ENCODE results near the gene ACSF3. TPM values are rescaled to one million over a fixed set of nuclear protein-coding genes. Genes with fewer than 3 reads are reported as not detected.
"Not testable (repeated sequence)": the region's sequence is repeated elsewhere in the genome, so short reads cannot be mapped to it uniquely, and the experiment has no call there.

The ACSF3 gene
- total and polyA plus RNA-seq, 7 donors, result 19.7 to 42.2 (median 28.2) TPM

- no peak overlapping the region for H3K27ac ChIP-seq
- TF ChIP-seq EP300 (IDR thresholded peaks at IDR 0.05) (no peak), POLR2AphosphoS5 (IDR thresholded peaks at IDR 0.05) (no peak), POLR2A (IDR thresholded peaks at IDR 0.05) (no peak)
- TF ChIP-seq, protein P1, sequence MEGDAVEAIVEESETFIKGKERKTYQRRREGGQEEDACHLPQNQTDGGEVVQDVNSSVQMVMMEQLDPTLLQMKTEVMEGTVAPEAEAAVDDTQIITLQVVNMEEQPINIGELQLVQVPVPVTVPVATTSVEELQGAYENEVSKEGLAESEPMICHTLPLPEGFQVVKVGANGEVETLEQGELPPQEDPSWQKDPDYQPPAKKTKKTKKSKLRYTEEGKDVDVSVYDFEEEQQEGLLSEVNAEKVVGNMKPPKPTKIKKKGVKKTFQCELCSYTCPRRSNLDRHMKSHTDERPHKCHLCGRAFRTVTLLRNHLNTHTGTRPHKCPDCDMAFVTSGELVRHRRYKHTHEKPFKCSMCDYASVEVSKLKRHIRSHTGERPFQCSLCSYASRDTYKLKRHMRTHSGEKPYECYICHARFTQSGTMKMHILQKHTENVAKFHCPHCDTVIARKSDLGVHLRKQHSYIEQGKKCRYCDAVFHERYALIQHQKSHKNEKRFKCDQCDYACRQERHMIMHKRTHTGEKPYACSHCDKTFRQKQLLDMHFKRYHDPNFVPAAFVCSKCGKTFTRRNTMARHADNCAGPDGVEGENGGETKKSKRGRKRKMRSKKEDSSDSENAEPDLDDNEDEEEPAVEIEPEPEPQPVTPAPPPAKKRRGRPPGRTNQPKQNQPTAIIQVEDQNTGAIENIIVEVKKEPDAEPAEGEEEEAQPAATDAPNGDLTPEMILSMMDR (IDR thresholded peaks at IDR 0.05), result no peak
- WGBS, 2 donors, result 46 to 61% methylated on average over 19 of the region's 19 CpGs
- DNase-seq, result no peak
- intact Hi-C loops (cut with DNase I), result no loop called here
- no peak overlapping the region for H3K4me3 ChIP-seq
- H3K9me3 ChIP-seq, result no peaks in the 10 kb centered on the region
- H3K36me3 ChIP-seq, result no peaks in the 10 kb centered on the region
- H3K4me1 ChIP-seq, result peaks cover 0 to 10% (median 9%) of the 10 kb centered on the region in 4 donors
- H3K27me3 ChIP-seq, result peaks cover 7 to 39% (median 17%) of the 10 kb centered on the region in 3 donors
These were observed 93.5 kb downstream of the ACSF3 start for GRCh38 chr16:89187032-89187769.

DNA sequence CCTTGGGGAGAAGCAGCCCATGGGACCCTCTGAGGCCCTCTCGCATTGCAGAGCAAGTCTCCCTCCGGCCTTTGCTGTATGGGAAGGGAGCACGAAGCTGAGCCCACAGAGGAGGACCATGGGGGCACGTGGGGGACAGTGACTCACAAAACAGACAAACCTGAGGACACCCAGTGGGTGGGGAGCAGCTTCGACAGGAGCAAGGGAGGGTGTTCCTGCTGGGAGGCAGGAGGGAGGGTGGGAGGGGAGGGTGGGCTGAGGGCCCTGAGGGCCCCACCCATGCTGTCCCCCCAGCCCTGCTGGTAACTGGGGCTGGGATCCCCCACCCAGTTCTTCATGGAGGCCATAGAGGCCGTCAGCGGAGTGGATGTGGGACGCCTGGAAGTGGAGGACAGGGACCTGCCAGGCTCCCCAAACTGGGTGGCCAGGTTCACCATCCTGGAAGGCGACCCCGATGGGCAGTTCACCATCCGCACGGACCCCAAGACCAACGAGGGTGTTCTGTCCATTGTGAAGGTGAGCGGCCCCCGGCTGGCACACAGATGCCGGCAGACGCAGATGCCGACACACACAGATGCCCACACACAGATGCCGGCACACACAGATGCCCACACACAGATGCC lies 94.2 kb downstream of the ACSF3 start:
- TF ChIP-seq POLR2AphosphoS5 (IDR thresholded peaks at IDR 0.05) (no peak), EP300 (IDR thresholded peaks at IDR 0.05) (no peak), POLR2A (IDR thresholded peaks at IDR 0.05) (no peak)
- TF ChIP-seq, protein P1 (IDR thresholded peaks at IDR 0.05), result no peak
- Histone ChIP-seq H3K9me3 (no peaks in the 10 kb centered on the region), H3K36me3 (no peaks in the 10 kb centered on the region), H3K27me3 (peaks cover 7 to 34% (median 17%) of the 10 kb centered on the region in 3 donors), H3K27ac (no peak overlapping the region), H3K4me3 (no peak overlapping the region), H3K4me1 (peaks cover 0 to 14% (median 13%) of the 10 kb centered on the region in 4 donors)
- WGBS, 2 donors, result 64 to 70% methylated on average over 19 of the region's 19 CpGs
- intact Hi-C loops (cut with DNase I), result no loop called here
- DNase-seq, result no peak

GRCh38 chr16:89188471-89189357 lies 95.1 kb downstream of the ACSF3 start:
- H3K9me3 ChIP-seq; intact Hi-C loops (cut with DNase I); H3K36me3 ChIP-seq; H3K4me3 ChIP-seq; H3K27ac ChIP-seq; DNase-seq: not testable (repeated sequence)
- peaks cover 7 to 31% (median 24%) of the 10 kb centered on the region in 3 donors for H3K27me3 ChIP-seq
- peaks cover 0 to 18% (median 13%) of the 10 kb centered on the region in 4 donors for H3K4me1 ChIP-seq
- WGBS, 2 donors, result 89 to 96% methylated on average over 25 of the region's 25 CpGs

GRCh38 chr16:89189358-89190025 lies 95.8 kb downstream of the ACSF3 start:
- 60 to 69% methylated on average over 14 of the region's 14 CpGs for WGBS, 2 donors

More at GRCh38 chr16:89189358-89190025, 95.8 kb downstream of the ACSF3 start:
- intact Hi-C loops (cut with DNase I), result no loop called here
- Histone ChIP-seq H3K4me1 (peaks cover 0 to 18% (median 13%) of the 10 kb centered on the region in 4 donors), H3K36me3 (no peaks in the 10 kb centered on the region), H3K4me3 (no peak overlapping the region), H3K27me3 (peaks cover 7 to 28% (median 26%) of the 10 kb centered on the region in 3 donors), H3K27ac (no peak overlapping the region), H3K9me3 (no peaks in the 10 kb centered on the region)
- no peak for DNase-seq
- TF ChIP-seq POLR2AphosphoS5 (IDR thresholded peaks at IDR 0.05), result no peak
- TF ChIP-seq, protein P1 (IDR thresholded peaks at IDR 0.05), result no peak
- TF ChIP-seq POLR2A (IDR thresholded peaks at IDR 0.05), result no peak
- TF ChIP-seq EP300 (IDR thresholded peaks at IDR 0.05), result no peak

Measured in sigmoid colon (tissue), 7 donors.